Measurements from ENCODE around the gene LPIN2.
A peak's percentile ranks its signal among the peaks of the same experiment; 100 is the strongest.
"Not testable (repeated sequence)": the region's sequence is repeated elsewhere in the genome, so short reads cannot be mapped to it uniquely, and the experiment has no call there.

Gene LPIN2

GRCh38 chr18:3042379-3042778 is 29.4 kb upstream of the LPIN2 start:
- no peak for DNase-seq

- no peak for DNase-seq
Observed at GRCh38 chr18:3041843-3042242, 28.9 kb upstream of the LPIN2 start.

GRCh38 chr18:3040881-3041280 is 27.9 kb upstream of the LPIN2 start:
- DNase-seq: no peak

GRCh38 chr18:3040173-3040572 is 27.2 kb upstream of the LPIN2 start:
- no peak for DNase-seq

GRCh38 chr18:3037423-3037915 is 24.5 kb upstream of the LPIN2 start:
- DNase-seq: peak in 1 of 2 donors; percentile 22

GRCh38 chr18:3036108-3036507 is 23.2 kb upstream of the LPIN2 start:
- DNase-seq: no peak

- no peak for DNase-seq
Observed at GRCh38 chr18:3035635-3036034, 22.7 kb upstream of the LPIN2 start.

GRCh38 chr18:3032721-3033120 is 19.8 kb upstream of the LPIN2 start:
- no peak for DNase-seq

GRCh38 chr18:3029215-3029952 is 16.4 kb upstream of the LPIN2 start:
- no peak for DNase-seq

GRCh38 chr18:3028115-3028514 is 15.2 kb upstream of the LPIN2 start:
- DNase-seq: not testable (repeated sequence)

- DNase-seq: no peak
Observed at GRCh38 chr18:3027370-3027891, 14.5 kb upstream of the LPIN2 start.

GRCh38 chr18:3025544-3025943 is 12.6 kb upstream of the LPIN2 start:
- no peak for DNase-seq

- DNase-seq: not testable (repeated sequence)
Observed at GRCh38 chr18:3023603-3024002, 10.7 kb upstream of the LPIN2 start.

- peak in 1 of 2 donors; percentile 17 for DNase-seq
Observed at GRCh38 chr18:3016585-3017297, 3.8 kb upstream of the LPIN2 start.

GRCh38 chr18:3015851-3016250 is 2.9 kb upstream of the LPIN2 start:
- no peak for DNase-seq

GRCh38 chr18:3015204-3015592 is 2.3 kb upstream of the LPIN2 start:
- DNase-seq: no peak

- no peak for DNase-seq
Observed at GRCh38 chr18:3014503-3015203, 1.7 kb upstream of the LPIN2 start.

GRCh38 chr18:3012136-3013023 is 564 bp downstream of the LPIN2 start:
- DNase-seq: peak; percentile 39 to 63

GRCh38 chr18:3010086-3010485 is 2.9 kb downstream of the LPIN2 start:
- no peak for DNase-seq

- DNase-seq: no peak
Observed at GRCh38 chr18:3008541-3008940, 4.4 kb downstream of the LPIN2 start.

- no peak for DNase-seq
Observed at GRCh38 chr18:3007491-3007890, 5.5 kb downstream of the LPIN2 start.

GRCh38 chr18:3005462-3005861 is 7.5 kb downstream of the LPIN2 start:
- no peak for DNase-seq
